Left lung (tissue), 10 donors: ENCODE measurements around the gene RBM11. TPM values are rescaled to one million over a fixed set of nuclear protein-coding genes. Genes with fewer than 3 reads are reported as not detected.

Source experiments
- ATAC-seq: fragments of 200-7000 bp; cut with Tn5 transposase; one replicate; pipeline ENCODE4 v1.9.1; 2020; ENCODE audit warnings: moderate library complexity
- DNase-seq, 4 donors: peaks; one replicate each; pipeline ENCODE4 v3.0.0-alpha.2; 2013 to 2020
- H3K27ac ChIP-seq, 2 donors: fragments of 200-600 bp; sonication (generic) in 1 of 2; one replicate each; pipeline versions ENCODE4 v1.5.0 to v1.8.0; 2020 to 2021
- H3K27me3 ChIP-seq, 2 donors: fragments of 200-600 bp; sonication (generic) in 1 of 2; one replicate each; pipeline versions ENCODE4 v1.5.0 to v1.8.0; 2020 to 2021
- H3K36me3 ChIP-seq, 2 donors: fragments of 200-600 bp; sonication (generic) in 1 of 2; one replicate each; pipeline versions ENCODE4 v1.5.0 to v1.8.0; 2020 to 2021
- H3K4me1 ChIP-seq, 2 donors: fragments of 200-600 bp; one replicate each; pipeline ENCODE4 v1.8.0; 2021
- H3K4me3 ChIP-seq, 2 donors: fragments of 200-600 bp; sonication (generic) in 1 of 2; one replicate each; pipeline versions ENCODE4 v1.5.0 to v1.8.0; 2020 to 2021; ENCODE audit warnings: mild to moderate bottlenecking in 1 of 2
- H3K9me3 ChIP-seq, 2 donors: fragments of 200-600 bp; sonication (generic) in 1 of 2; one replicate each; pipeline versions ENCODE4 v1.5.0 to v1.8.0; 2020 to 2021
- intact Hi-C, 2 donors: fragments of 100-400 bp; cut with DNase I; formaldehyde crosslinking; loops; one replicate each; pipeline versions ENCODE4 v1.11.2 to v1.14.2; 2022
- polyA plus RNA-seq, 6 donors: library from polyadenylated mRNA; unstranded; fragments of 120-200 nt; gene quantifications; one replicate each; pipeline ENCODE4 v1.2.1, GENCODE V29; 2013; ENCODE audit not compliant: insufficient read length in 6 of 6
- total RNA-seq, 2 donors: library from RNA; stranded (reverse); fragmentation: NEBNext Ultra II Directional; extraction: Animal tissue kit (Norgen Biotek cat#: 25700); gene quantifications; one replicate each; pipeline ENCODE4 v1.2.1, GENCODE V29; 2021
- TF ChIP-seq, protein P1 (sequence below), 2 donors: fragments of 200-600 bp; sonication (generic) in 1 of 2; IDR thresholded peaks; one replicate each; pipeline versions ENCODE4 v1.5.0 to v1.8.0; 2021; ENCODE audit warnings: antibody characterized with exemption in 2 of 2
- donor health status: DM: no; HTN: yes; CAD: no.
- donor health status: DM: no; HTN: no; CAD: no.

Gene RBM11
- total and polyA plus RNA-seq, 8 donors = 1.4 to 5.3 (median 4.4) TPM

DNA sequence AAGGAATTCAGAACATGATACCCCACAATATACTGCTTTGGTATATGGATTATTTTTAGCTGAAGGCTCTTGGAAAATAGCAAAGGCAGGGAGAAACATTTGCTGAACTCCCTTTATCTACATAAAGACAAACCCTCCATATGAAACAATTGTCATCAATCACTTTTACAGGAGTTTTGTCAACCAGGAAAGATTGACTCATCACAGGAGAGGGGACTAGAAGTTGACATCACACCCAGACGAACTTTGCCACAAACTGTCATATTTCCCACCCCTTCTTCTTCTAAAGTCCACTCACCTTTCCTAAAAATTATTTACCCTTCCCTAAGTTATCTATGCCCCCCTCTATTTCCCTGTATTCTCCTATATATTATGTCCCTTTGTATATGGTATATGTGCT, 47.9 kb downstream of the RBM11 start:
- Histone ChIP-seq H3K9me3 (no peaks in the 10 kb centered on the region), H3K36me3 (no peaks in the 10 kb centered on the region), H3K27me3 (no peaks in the 10 kb centered on the region), H3K4me3 (no peak overlapping the region), H3K27ac (no peak overlapping the region), H3K4me1 (no peaks in the 10 kb centered on the region)
- ATAC-seq = no peak
- no peak for DNase-seq
- intact Hi-C loops = no loop called here
- TF ChIP-seq, protein P1, sequence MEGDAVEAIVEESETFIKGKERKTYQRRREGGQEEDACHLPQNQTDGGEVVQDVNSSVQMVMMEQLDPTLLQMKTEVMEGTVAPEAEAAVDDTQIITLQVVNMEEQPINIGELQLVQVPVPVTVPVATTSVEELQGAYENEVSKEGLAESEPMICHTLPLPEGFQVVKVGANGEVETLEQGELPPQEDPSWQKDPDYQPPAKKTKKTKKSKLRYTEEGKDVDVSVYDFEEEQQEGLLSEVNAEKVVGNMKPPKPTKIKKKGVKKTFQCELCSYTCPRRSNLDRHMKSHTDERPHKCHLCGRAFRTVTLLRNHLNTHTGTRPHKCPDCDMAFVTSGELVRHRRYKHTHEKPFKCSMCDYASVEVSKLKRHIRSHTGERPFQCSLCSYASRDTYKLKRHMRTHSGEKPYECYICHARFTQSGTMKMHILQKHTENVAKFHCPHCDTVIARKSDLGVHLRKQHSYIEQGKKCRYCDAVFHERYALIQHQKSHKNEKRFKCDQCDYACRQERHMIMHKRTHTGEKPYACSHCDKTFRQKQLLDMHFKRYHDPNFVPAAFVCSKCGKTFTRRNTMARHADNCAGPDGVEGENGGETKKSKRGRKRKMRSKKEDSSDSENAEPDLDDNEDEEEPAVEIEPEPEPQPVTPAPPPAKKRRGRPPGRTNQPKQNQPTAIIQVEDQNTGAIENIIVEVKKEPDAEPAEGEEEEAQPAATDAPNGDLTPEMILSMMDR (IDR thresholded peaks at IDR 0.05) = no peak

DNA sequence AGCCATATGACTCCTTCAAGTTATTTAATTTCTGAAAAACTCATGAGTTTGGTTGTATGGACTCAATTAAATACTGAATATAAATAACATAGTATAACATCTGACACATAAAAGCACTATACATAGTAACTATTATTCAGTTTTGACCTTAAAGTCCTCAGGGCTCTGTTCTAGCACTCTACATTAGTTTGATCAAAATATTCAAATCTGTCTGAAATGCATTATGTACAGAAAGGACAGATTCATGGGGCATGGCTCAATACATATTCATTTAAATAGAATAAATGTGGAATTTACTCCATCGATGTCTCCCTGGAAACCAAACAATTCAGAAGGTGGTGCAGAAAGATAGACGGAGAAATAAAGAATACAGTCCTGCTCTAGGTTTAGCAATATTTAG, 49.1 kb downstream of the RBM11 start:
- Histone ChIP-seq H3K4me1 (no peaks in the 10 kb centered on the region), H3K4me3 (no peak overlapping the region), H3K27ac (no peak overlapping the region), H3K9me3 (no peaks in the 10 kb centered on the region), H3K27me3 (no peaks in the 10 kb centered on the region), H3K36me3 (no peaks in the 10 kb centered on the region)
- intact Hi-C loops = no loop called here
- DNase-seq (no peak), ATAC-seq (no peak)
- TF ChIP-seq, protein P1 (IDR thresholded peaks at IDR 0.05) = no peak

DNA sequence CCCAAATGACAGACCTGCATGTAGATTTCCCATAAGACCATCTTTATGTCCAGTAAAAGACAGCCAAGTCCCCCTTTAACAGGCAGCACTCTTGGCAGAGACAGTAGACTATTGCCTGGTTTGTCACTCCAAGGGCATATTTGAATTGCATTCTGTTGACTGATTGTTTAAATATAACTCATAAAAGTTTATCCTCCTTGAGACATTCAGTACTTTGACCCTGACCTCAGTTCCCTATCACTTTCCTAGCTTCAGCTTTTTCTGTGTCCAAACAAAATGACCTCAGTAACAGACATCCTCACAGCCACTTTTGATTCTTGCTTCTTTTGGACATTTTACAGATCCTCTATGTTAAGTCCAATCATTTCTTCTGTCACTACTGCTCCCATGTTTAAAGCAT, 51.1 kb downstream of the RBM11 start:
- intact Hi-C loops = no loop called here
- no peak for ATAC-seq
- no peaks in the 10 kb centered on the region for H3K27me3 ChIP-seq
- no peaks in the 10 kb centered on the region for H3K36me3 ChIP-seq
- no peaks in the 10 kb centered on the region for H3K9me3 ChIP-seq
- no peak overlapping the region for H3K4me3 ChIP-seq
- TF ChIP-seq, protein P1 (IDR thresholded peaks at IDR 0.05) = no peak
- DNase-seq = no peak
- H3K27ac ChIP-seq = no peak overlapping the region
- H3K4me1 ChIP-seq = no peaks in the 10 kb centered on the region

DNA sequence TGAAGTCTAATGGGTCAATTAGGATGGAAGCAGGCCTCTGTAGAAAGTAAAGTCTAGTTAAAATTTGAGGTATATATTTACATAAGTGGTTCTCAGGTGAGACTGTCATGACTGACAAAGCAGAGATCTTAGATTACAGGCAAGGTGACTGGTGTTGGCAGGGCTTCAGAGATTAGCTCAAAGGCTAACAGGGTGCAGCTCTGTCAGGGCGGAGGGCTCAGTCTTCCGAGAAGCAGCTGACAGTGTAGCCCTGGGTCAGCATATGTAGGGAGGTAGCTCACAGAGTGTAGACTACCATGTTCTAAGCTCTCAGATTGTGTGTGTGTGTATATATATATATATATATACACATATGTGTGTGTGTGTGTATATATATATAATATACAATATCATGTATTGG, 54.7 kb downstream of the RBM11 start:
- TF ChIP-seq, protein P1 (IDR thresholded peaks at IDR 0.05) = no peak
- Histone ChIP-seq H3K9me3 (no peaks in the 10 kb centered on the region), H3K4me1 (no peaks in the 10 kb centered on the region), H3K4me3 (no peak overlapping the region), H3K27ac (no peak overlapping the region), H3K27me3 (peaks cover 0 to 17% of the 10 kb centered on the region in 2 donors), H3K36me3 (no peaks in the 10 kb centered on the region)
- ATAC-seq (no peak), DNase-seq (no peak)
- intact Hi-C loops = no loop called here

DNA sequence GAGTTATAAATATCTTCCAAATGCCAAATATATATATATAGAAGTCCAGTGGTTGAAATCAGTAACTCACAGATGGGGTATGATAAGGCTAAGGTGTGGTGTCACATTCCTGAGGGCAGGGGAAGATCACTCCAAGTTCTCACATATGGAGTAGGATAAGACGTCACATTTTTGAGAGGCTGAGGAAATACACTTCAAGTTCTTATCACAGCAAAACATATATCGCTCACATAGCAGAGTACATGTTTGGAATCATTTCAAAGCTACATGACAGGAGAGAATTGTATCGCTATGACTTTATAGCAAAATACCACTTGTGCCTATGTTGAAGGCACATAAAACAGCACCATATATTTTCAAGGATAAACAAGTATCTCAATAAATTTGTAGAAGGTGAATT, 55.1 kb downstream of the RBM11 start:
- DNase-seq (no peak), ATAC-seq (no peak)
- H3K9me3 ChIP-seq = no peaks in the 10 kb centered on the region
- H3K36me3 ChIP-seq = no peaks in the 10 kb centered on the region
- intact Hi-C loops = no loop called here
- no peak overlapping the region for H3K4me3 ChIP-seq
- H3K4me1 ChIP-seq = no peaks in the 10 kb centered on the region
- peaks cover 0 to 17% of the 10 kb centered on the region in 2 donors for H3K27me3 ChIP-seq
- no peak overlapping the region for H3K27ac ChIP-seq
- TF ChIP-seq, protein P1 (IDR thresholded peaks at IDR 0.05) = no peak
